ENCODE data around the gene NTSR2. TPM values are rescaled to one million over a fixed set of nuclear protein-coding genes. Genes with fewer than 3 reads are reported as not detected.

The NTSR2 gene
- total and polyA plus RNA-seq, 2 of the 8 experiments (the other 6 are each of a cell fraction or from before 2014, with no cell fraction given), result 0.05 TPM; not detected in 1

- no peak overlapping the region for H3K23ac ChIP-seq (ENCODE audit: insufficient read length)
- H2AFZ ChIP-seq (ENCODE audit: low read length), result no peak overlapping the region
- H3K27ac ChIP-seq (ENCODE audit: low read depth, low read length), result no peak overlapping the region
- H4K5ac ChIP-seq (ENCODE audit: insufficient read length, low read depth, low read length), result no peak overlapping the region
- no peaks in the 10 kb centered on the region for H3K79me2 ChIP-seq (ENCODE audit: control insufficient read depth in 1 of 2, insufficient read depth in 2 of 2, low read length in 2 of 2)
- no peaks in the 10 kb centered on the region for H3K23me2 ChIP-seq (ENCODE audit: low read depth, low read length)
- no peak overlapping the region for H2AK5ac ChIP-seq (ENCODE audit: low read depth, low read length)
- CTCF ChIA-PET (ENCODE audit: partially characterized antibody), result interaction anchor here (0.5 to 3.9 kb wide), 3 partner anchors 9 to 29 kb away, joined by 3 to 18 read pairs (median 5); no protein-coding TSS in a partner anchor
- H3K4ac ChIP-seq (replicated peaks; ENCODE audit: insufficient read length, low read depth, low read length), result no peak overlapping the region
- no peak overlapping the region for H3K56ac ChIP-seq (replicated peaks; ENCODE audit: insufficient read length, low read depth, low read length)
- H4K8ac ChIP-seq (ENCODE audit: extremely low read depth, insufficient read depth, low read length), result no peak overlapping the region
- H3K14ac ChIP-seq (ENCODE audit: insufficient read length), result no peak overlapping the region
- no peak for FAIRE-seq
- no peaks in the 10 kb centered on the region for H3K9me3 ChIP-seq (ENCODE audit: insufficient read depth in 2 of 2, low read depth in 1 of 2, low read length in 1 of 2)
- no peak overlapping the region for H4K91ac ChIP-seq (replicated peaks; ENCODE audit: insufficient read length, low read length)
- H3K4me2 ChIP-seq (ENCODE audit: insufficient read depth in 1 of 2, low read depth in 2 of 2, low read length in 2 of 2), result no peak overlapping the region
- H3K18ac ChIP-seq (ENCODE audit: extremely low read depth, low read length), result no peak overlapping the region
- H2BK15ac ChIP-seq (ENCODE audit: low read length), result no peak overlapping the region
- peaks cover 0 to 7% of the 10 kb centered on the region in 2 experiments for H4K20me1 ChIP-seq (replicated peaks in 1 of 2; ENCODE audit: control insufficient read depth in 1 of 2, insufficient read depth in 2 of 2, low read length in 2 of 2)
- peaks cover 0 to 11% (median 6%) of the 10 kb centered on the region in 4 experiments; a peak in 3 of 8 replicates for H3K36me3 ChIP-seq (ENCODE audit: control insufficient read depth in 2 of 4, insufficient read depth in 4 of 4, low read length in 3 of 4)
- no peak overlapping the region for H2BK20ac ChIP-seq (ENCODE audit: low read length)
- no peak overlapping the region for H3K4me3 ChIP-seq (ENCODE audit: extremely low read depth in 1 of 4, insufficient read depth in 2 of 4, low read depth in 3 of 4, low read length in 4 of 4)
- no peak overlapping the region for H2BK12ac ChIP-seq (ENCODE audit: low read depth, low read length)
- no peaks in the 10 kb centered on the region for H3K4me1 ChIP-seq (replicated peaks in 1 of 4; ENCODE audit: control insufficient read depth in 3 of 4, insufficient read depth in 4 of 4, low read length in 3 of 4)
- H3K9ac ChIP-seq (replicated peaks in 1 of 4; ENCODE audit: extremely low read depth in 1 of 4, low read depth in 3 of 4, low read length in 3 of 4), result no peak overlapping the region
- H3K79me1 ChIP-seq (ENCODE audit: low read depth, low read length), result no peaks in the 10 kb centered on the region; the same call in 1 of the 2 replicates
- H3K27me3 ChIP-seq (replicated peaks in 1 of 4; ENCODE audit: control insufficient read depth in 3 of 4, extremely low read depth in 1 of 4, insufficient read depth in 3 of 4, low read length in 3 of 4), result no peaks in the 10 kb centered on the region
- no peak for TF ChIP-seq TEAD4 (IDR thresholded peaks at IDR 0.05; ENCODE audit: low read depth, low read length)
- TF ChIP-seq TAF1 (IDR thresholded peaks at IDR 0.05; ENCODE audit: low read depth, low read length), result no peak
- H2BK5ac ChIP-seq (ENCODE audit: low read depth, low read length), result no peak overlapping the region
- POLR2A ChIA-PET (ENCODE audit: partially characterized antibody), result no interaction called here
- DNase-seq (ENCODE audit: low read depth in 1 of 2, low spot score in 2 of 2), result no peak
- no peak overlapping the region for H2BK120ac ChIP-seq (replicated peaks; ENCODE audit: low read depth, low read length)
- WGBS, 2 experiments (ENCODE audit: extremely low coverage in 1 of 2, insufficient coverage in 1 of 2, insufficient read length in 1 of 2, insufficient replicate concordance in 2 of 2, low coverage in 1 of 2, low lambda C conversion rate in 2 of 2, missing lambda C conversion rate in 1 of 2), result 88% methylated on average over 19 of the region's 20 CpGs; no CpG with 5 or more reads in 1 of the 2 experiments
These were observed 57.3 kb downstream of the NTSR2 start for GRCh38 chr2:11612553-11613215.
